Mesodermal cell (in vitro differentiated cells): Measurements from ENCODE around the gene MYLK2.

ENCODE experiments used
- H3K27ac ChIP-seq: 2 replicates; pipeline ENCODE4 v1.7.0; 2013; ENCODE audit warnings: mild to moderate bottlenecking, low read depth, low read length, moderate library complexity; ENCODE audit not compliant: severe bottlenecking
- H3K36me3 ChIP-seq: 2 replicates; pipeline ENCODE4 v1.7.1; 2013; ENCODE audit warnings: mild to moderate bottlenecking, low read length, moderate library complexity; ENCODE audit not compliant: control insufficient read depth, insufficient read depth
- H3K4me1 ChIP-seq: one replicate; pipeline ENCODE4 v1.7.1; 2013; ENCODE audit warnings: mild to moderate bottlenecking, low read length; ENCODE audit not compliant: insufficient read depth, control insufficient read depth, poor library complexity, severe bottlenecking
- H3K4me3 ChIP-seq: 2 replicates; pipeline ENCODE4 v1.7.0; 2013; ENCODE audit warnings: low read length, control low read depth, mild to moderate bottlenecking; ENCODE audit not compliant: insufficient read depth, poor library complexity, severe bottlenecking; ENCODE audit errors: extremely low read depth
- H3K9me3 ChIP-seq: 2 replicates; pipeline ENCODE4 v1.7.1; 2013; ENCODE audit warnings: mild to moderate bottlenecking, low read length, moderate library complexity; ENCODE audit not compliant: control insufficient read depth
- WGBS, 2 experiments: methylation state at CpG; one replicate each; pipeline ENCODE4 v1.1.5; 2013; ENCODE audit warnings: missing lambda C conversion rate in 2 of 2; ENCODE audit not compliant: insufficient coverage in 2 of 2; 5-methylcytosine and 5-hydroxymethylcytosine counted together

Gene MYLK2

GRCh38 chr20:31858760-31859083 lies 39.6 kb downstream of the MYLK2 start:
- Histone ChIP-seq H3K4me1 (peaks cover 9% of the 10 kb centered on the region), H3K4me3 (no peak overlapping the region), H3K36me3 (no peaks in the 10 kb centered on the region), H3K9me3 (no peaks in the 10 kb centered on the region), H3K27ac (no peak overlapping the region)
- 69 to 86% methylated on average over 2 to 3 of the region's 3 CpGs for WGBS, 2 experiments

- Histone ChIP-seq H3K4me1 (peaks cover 9% of the 10 kb centered on the region), H3K27ac (no peak overlapping the region), H3K4me3 (no peak overlapping the region), H3K9me3 (no peaks in the 10 kb centered on the region), H3K36me3 (no peaks in the 10 kb centered on the region)
- WGBS, 2 experiments: 87 to 98% methylated on average over 5 of the region's 5 CpGs
These were observed 40.3 kb downstream of the MYLK2 start for GRCh38 chr20:31859266-31859997.

- Histone ChIP-seq H3K36me3 (no peaks in the 10 kb centered on the region), H3K4me1 (peaks cover 9% of the 10 kb centered on the region), H3K4me3 (no peak overlapping the region), H3K27ac (no peak overlapping the region), H3K9me3 (no peaks in the 10 kb centered on the region)
- WGBS, 2 experiments: 91 to 92% methylated on average over 3 to 4 of the region's 7 CpGs
These were observed 40.8 kb downstream of the MYLK2 start for GRCh38 chr20:31859998-31860380.

GRCh38 chr20:31860390-31861134 lies 41.4 kb downstream of the MYLK2 start:
- Histone ChIP-seq H3K36me3 (no peaks in the 10 kb centered on the region), H3K27ac (peak overlapping the region; percentile 39), H3K4me3 (peak overlapping the region; percentile 53), H3K4me1 (peaks cover 9% of the 10 kb centered on the region), H3K9me3 (no peaks in the 10 kb centered on the region)
- WGBS, 2 experiments: 10 to 14% methylated on average over 8 to 13 of the region's 15 CpGs

- H3K27ac ChIP-seq: peak overlapping the region; percentile 39
- H3K4me1 ChIP-seq: peaks cover 9% of the 10 kb centered on the region
- H3K4me3 ChIP-seq: peak overlapping the region; percentile 53
- H3K9me3 ChIP-seq: no peaks in the 10 kb centered on the region
- WGBS, 2 experiments: 0 to 1% methylated on average over 7 to 18 of the region's 20 CpGs
- no peaks in the 10 kb centered on the region for H3K36me3 ChIP-seq
These were observed 41.9 kb downstream of the MYLK2 start for GRCh38 chr20:31861135-31861384.

- Histone ChIP-seq H3K9me3 (no peaks in the 10 kb centered on the region), H3K36me3 (no peaks in the 10 kb centered on the region), H3K4me1 (peaks cover 9% of the 10 kb centered on the region), H3K4me3 (peak overlapping the region; percentile 53), H3K27ac (peak overlapping the region; percentile 39)
- 2% methylated on average over 20 to 42 of the region's 60 CpGs for WGBS, 2 experiments
These were observed 42.4 kb downstream of the MYLK2 start for GRCh38 chr20:31861385-31862156.

- Histone ChIP-seq H3K9me3 (no peaks in the 10 kb centered on the region), H3K36me3 (no peaks in the 10 kb centered on the region), H3K4me3 (peak overlapping the region; percentile 53), H3K4me1 (peaks cover 9% of the 10 kb centered on the region), H3K27ac (no peak overlapping the region)
- 44 to 54% methylated on average over 2 to 3 of the region's 5 CpGs for WGBS, 2 experiments
These were observed 43.0 kb downstream of the MYLK2 start for GRCh38 chr20:31862157-31862470.

- Histone ChIP-seq H3K4me1 (peaks cover 9% of the 10 kb centered on the region), H3K9me3 (no peaks in the 10 kb centered on the region), H3K4me3 (no peak overlapping the region), H3K36me3 (no peaks in the 10 kb centered on the region), H3K27ac (no peak overlapping the region)
- 97 to 100% methylated on average over 8 of the region's 8 CpGs for WGBS, 2 experiments
These were observed 43.4 kb downstream of the MYLK2 start for GRCh38 chr20:31862506-31862905.

GRCh38 chr20:31863296-31864085 lies 44.3 kb downstream of the MYLK2 start:
- 92 to 94% methylated on average over 5 of the region's 9 CpGs for WGBS, 2 experiments
- Histone ChIP-seq H3K4me1 (peaks cover 9% of the 10 kb centered on the region), H3K9me3 (no peaks in the 10 kb centered on the region), H3K27ac (no peak overlapping the region), H3K4me3 (no peak overlapping the region), H3K36me3 (no peaks in the 10 kb centered on the region)

GRCh38 chr20:31864521-31865400 lies 45.6 kb downstream of the MYLK2 start:
- Histone ChIP-seq H3K4me1 (peaks cover 9% of the 10 kb centered on the region), H3K9me3 (no peaks in the 10 kb centered on the region), H3K4me3 (no peak overlapping the region), H3K36me3 (no peaks in the 10 kb centered on the region), H3K27ac (no peak overlapping the region)
- WGBS, 2 experiments: 97 to 98% methylated on average over 10 to 11 of the region's 12 CpGs
